Vagina (tissue), 2 donors: Measurements from ENCODE around the gene RAB22A.

Source experiments
- CTCF ChIP-seq, 3 experiments: fragments of 450-650 bp in 2 of 3; fragments of 200-600 bp in 1 of 3; sonication (generic) in 1 of 3; IDR thresholded peaks; one replicate each; pipeline ENCODE4 v1.5.1; 2017 to 2019; ENCODE audit warnings: antibody characterized with exemption in 3 of 3, mild to moderate bottlenecking in 2 of 3, moderate library complexity in 2 of 3
- POLR2AphosphoS5 ChIP-seq, 2 donors: sonication (generic); formaldehyde crosslinking; IDR thresholded peaks; one replicate each; pipeline ENCODE4 v1.9.0; 2017; ENCODE audit warnings: antibody characterized with exemption in 2 of 2, mild to moderate bottlenecking in 2 of 2, low read depth in 1 of 2; ENCODE audit not compliant: insufficient read depth in 1 of 2

GRCh38 chr20:58305061-58305460 lies 4.5 kb upstream of the RAB22A start:
- TF ChIP-seq POLR2AphosphoS5 (IDR thresholded peaks at IDR 0.05; ENCODE audit: insufficient read depth in 1 of 2, low read depth in 1 of 2) = no peak
- TF ChIP-seq CTCF (IDR thresholded peaks at IDR 0.05) = no peak
